DMS79 (cell line): ENCODE measurements around the gene CHRNA3.

ENCODE experiments used
- DNase-seq: peaks from one replicate; lab custom pipeline; 2025; lab: John Stamatoyannopoulos, UW

Gene CHRNA3

DNA sequence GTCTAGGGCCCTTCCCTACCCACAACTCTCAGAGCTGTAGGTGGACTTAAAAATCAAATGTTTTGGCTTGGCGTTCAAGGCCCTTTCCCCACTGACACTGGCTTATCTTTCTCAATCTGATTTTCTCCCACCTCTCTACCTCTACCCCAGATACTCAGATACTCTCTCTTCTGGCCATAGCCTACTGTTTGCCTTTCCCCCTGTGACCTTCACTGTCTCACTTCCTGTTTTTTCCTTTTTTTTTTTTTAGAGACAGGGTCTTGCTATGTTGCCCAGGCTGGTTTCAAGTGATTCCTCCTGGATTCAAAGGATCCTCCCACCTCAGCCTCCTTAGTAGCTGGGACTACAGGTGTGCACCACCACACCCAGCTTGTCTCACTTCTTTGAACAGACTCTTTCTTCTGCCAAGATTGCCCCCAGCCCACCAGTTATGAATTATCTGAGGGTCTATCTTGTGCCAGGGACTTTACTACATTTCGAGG is 15.6 kb upstream of the CHRNA3 start:
- no peak for DNase-seq

DNA sequence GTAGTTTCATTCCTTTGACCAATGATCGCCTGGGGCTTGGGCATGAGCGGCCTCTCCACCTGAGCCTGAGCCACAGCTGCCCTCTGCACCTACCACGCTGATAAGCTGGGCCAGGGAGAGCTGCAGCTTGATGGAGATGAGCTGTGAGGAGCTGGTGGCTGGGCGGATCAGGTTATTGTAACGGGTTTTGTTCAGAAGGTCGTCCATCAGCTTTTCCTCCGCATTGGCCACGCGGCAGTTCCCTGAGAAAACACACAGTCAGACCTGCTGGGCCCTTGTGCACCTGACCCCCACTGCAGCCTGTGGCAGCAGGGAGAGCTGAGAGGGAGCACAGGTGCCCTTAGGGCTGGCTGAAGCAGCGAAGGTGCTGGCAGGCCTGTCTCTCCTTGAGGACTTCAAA is 14.6 kb upstream of the CHRNA3 start:
- DNase-seq = no peak

DNA sequence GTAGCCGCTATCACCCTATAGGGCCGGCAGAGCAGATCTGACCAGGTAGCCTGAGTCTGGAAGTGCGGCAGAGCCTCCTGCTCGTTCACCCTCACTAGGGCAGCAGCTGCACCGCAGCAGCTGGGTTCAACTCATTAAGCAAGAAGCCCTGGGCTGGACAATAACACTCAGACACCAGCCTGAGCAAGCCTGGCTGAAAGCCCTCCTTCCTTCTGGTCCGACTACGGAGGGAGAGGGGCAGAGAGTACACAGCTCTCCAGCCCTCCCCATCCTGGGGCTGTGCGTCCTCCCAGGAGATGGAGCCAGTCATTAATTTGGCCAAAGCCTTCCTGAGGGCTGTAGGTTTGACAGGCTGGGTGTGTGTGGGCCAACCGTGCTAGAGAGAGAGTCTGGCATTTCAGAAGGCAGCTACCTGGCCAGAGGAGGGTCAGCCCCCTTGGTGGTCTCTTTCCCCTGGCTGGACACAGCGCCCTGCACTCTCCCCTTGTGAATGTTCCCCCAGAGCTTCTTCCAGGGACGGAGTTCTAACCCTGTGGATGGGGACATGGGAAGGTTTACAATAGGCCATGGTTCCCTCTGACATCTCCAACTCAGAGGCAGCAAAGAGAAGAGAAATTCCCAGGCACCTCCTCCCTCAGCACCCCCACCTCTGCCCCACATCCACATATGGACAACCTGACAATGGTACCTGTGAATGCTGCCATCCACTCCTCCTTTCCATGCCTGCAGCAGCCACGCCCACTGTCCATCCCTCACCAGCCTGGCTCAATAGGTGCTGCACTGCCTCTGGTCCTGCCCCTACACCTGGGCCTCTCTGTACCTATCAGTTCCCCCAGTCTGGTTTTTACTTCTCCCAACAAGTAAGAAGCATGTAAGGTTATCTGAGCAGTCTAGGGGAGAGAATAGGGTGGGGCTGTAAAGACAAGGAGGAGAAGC is 13.7 kb upstream of the CHRNA3 start:
- no peak for DNase-seq

DNA sequence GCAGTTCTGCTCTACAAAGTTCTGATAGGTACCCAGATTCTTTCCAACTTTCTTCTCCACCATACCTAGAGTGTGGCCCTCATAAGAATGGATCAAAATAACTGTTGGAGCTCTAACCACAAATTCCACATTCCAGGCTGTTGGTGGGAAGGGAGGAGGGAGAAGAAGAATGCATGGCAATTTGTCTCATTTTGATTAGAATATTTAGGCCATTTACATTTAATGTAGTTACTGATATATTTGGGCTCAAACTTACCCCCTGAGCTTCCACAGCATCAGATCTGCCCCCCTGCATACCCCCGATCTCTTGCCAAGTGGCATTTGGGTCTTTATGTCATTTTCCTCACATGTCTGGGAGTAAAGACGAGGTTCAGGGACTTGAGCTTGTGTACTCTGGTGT is 12.6 kb upstream of the CHRNA3 start:
- DNase-seq = no peak

DNA sequence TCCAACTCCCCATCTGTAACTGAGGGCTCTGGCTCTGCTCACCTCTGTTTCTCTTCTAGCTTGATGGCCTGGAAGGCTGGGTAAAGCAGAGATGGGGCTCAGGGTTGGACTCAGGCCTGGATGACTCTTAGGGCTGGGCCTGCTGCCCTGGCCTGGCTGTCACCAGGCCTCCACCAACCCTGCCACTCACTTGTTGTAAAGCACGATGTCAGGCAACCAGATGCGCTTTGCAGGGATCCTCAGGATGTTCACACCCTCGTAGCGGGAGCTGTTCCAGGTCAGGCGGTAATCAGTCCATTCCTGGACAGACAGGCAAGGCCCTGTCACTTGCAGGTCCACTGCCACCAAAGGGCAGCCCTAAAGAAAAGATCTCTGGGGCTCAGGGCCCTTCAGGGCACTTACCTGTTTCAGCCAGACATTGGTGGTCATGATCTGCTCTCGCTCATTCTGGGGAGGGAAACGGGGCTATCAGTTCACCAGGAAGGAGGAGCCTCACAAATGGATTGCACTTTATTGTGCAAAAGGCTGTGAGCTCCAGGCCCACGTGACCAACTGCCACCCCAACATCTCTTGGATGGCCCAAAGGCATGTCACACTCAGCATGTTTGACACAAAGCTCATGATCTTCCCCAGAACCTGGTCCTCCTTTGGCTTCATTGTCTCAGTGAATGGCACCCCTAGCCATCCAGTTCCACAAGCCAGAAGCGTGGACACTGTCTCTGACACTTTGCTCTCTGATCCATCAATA is 10.3 kb upstream of the CHRNA3 start:
- no peak for DNase-seq

DNA sequence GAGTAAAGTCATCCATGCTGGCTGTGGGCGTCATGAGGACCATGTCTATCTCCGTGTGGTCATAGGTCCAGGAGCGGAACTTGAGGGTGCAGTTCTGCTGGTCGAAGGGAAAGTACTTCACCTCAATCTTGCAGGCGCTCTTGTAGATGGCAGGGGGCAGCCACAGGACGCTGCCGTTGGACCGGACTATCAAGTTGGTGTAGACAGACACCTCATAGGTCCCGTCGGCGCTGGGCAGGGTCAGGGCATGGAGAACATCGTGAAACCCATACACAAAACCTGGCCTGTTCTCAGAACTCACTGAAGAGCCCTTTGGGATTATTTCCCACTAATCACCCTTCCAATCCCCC is 8.9 kb upstream of the CHRNA3 start:
- DNase-seq = no peak

DNA sequence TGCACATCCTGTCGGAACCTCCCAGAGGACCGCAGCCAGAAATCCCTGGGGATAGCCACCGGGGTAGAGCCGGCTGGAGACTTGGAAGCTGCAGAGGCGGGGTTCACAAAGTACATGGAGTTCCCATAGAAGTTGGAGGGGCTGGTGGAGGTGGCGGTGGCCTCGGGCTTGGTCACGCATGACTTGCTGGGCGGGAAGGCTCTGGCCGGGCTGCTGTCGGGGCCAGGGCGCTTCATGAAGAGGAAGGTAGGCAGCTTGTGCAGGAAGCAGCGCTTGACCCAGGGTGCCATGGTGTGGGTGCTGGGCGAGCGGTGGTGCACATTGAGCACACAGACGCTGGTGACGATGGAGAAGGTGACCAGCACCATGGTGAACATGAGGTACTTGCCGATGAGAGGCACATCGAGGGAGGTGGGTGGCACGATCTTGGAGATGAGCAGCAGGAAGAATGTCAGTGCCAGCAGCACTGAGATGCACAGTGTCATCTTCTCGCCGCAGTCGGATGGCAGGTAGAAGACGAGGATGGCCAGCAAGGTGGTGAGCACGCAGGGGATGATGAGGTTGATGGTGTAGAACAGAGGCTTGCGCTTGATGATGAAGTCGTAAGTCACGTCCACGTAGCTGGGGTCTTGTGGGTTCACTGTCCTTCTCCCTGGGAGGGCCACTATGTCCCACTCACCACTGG is 8.4 kb upstream of the CHRNA3 start:
- no peak for DNase-seq

DNA sequence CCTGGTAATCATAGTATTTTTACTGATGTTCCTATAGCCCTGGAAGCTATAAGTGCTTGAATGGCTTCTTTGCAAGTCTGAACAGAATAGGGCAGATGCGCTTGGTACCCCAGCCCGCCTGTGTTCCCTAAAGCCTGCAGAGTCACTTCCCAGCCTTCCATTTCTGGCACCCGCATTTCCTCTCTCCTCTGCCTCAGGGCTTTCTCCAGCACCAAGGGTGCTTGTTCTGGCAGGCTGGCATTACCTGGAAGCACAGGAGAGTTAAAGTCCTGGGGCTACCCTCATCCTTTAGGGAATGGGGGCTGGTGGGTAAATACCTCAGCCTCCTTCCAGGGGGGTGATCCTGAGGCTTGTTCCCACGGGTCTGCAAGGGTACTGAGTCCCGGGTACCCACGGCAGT is 7.4 kb upstream of the CHRNA3 start:
- no peak for DNase-seq

DNA sequence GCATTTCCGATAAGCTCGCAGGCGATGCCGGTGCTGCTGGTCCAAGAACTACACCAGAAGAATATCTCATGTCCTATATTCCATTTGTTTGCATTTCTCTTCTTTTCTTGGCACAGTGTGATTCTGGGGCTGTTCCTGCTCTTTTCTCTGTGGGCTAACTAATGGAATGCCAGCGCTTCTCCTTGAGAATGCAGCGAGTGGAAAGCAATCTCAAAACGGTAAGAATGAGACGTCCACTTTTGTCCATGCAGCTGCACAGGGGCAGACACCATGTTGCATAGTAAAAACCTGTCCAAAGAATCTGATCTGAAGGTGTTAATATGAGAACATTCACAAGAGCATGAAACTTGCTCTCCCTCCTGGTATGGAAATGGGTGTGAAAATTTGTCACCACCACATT is 6.6 kb upstream of the CHRNA3 start:
- no peak for DNase-seq

DNA sequence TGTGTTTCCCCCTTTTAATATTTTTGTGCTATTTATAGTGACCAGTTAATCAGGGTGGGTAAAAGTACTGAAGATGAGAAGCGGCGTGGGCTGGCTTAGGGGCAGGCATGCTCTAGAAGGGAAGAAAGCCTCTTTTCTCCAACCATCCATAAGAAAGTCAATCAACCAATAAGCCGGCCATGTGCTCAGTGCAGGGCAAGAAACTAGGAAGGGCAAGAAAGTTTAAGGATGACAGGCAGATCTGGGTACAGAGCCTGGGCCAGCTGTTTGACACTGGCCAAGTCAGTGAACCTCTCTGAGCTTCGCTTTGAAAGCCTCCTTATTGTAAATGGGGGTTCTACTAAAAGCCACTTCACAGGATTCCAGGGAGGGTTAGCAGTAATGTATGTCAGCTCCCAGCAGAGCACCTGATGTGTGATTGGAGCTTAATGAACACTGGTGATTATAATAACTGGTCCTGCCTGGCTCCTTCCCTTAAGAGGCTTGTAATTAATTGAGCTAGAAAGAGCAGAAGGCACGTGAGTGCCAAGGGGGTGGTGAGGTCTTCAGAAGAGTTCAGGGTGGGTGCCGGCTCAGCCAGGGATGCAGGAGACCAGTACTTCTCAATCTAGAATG is 5.7 kb upstream of the CHRNA3 start:
- no peak for DNase-seq

DNA sequence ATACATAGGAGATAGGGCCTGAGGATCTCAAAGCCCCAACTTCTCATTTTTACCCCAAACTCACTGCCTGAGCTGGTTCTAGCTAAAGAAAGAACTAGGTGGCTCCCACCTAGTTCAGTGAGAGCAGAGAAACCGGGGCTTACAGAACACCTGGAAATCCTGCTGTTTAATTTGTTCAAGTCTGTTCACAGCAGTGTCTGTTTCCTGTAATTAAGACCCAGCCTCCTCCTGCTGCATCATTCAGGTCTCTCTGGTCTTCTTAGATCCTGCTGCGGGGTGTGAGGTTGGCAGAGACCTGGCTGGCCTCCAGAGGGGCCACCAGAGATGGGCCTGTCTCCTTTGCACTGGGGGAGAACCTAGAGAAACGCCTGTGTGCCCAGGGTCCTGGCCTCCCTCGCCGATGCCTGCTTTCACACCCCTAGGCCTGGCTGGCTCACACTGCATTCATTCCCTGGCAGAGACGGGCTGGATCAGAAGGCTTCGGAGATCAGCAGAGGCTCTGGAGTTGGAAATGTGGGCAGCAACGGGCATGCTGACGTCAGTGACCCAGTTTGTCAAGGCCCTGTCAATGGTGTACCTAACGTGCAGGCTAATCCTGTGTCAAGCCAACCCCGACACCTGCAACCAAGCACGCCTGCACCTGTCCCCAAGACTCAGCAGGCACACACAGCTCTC is 4.9 kb upstream of the CHRNA3 start:
- DNase-seq = peak; percentile 32

DNA sequence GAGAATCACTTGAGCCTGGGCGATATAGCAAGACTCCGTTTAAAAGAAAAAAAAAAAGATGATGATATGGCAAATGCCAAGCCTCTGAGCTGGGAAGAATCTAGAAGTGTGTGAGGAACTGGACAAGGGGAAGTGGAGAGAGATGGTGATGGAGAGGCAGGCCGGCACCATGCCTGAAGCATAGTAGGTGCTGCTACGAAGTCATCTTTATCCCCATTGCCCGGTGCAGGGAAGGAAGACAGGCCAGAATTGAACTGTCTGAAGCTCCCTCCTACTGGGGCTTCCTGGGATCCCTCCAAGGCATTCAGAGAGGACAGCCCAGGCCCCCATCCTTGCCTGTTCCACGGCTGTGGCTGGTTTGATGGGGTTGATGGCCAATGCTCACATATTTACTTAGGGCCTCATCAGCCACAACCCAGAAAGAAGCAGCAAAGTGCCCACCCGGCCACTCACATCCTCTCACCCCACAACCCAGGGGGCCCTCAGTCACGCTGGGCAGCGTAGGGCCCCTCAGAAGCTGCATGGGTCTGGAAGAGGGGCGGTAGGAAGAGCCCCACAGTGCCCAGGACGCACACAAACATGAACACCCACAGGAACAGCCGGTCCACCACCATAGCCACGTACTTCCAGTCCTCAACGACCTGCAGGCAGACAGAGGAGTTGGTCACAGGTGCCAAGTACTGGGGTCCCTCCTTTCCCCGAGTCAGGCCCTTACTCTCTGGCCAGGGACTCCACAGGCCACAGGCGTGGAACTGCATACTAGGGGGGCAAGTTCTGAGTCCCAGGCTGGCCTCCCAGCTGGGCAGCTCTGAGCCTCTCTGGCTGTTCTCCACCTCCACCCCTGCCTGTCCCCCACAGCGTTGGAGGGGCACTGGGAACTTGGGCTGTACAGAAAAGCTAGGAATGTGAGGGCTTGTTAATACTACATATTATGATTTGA is 4.1 kb upstream of the CHRNA3 start:
- no peak for DNase-seq

DNA sequence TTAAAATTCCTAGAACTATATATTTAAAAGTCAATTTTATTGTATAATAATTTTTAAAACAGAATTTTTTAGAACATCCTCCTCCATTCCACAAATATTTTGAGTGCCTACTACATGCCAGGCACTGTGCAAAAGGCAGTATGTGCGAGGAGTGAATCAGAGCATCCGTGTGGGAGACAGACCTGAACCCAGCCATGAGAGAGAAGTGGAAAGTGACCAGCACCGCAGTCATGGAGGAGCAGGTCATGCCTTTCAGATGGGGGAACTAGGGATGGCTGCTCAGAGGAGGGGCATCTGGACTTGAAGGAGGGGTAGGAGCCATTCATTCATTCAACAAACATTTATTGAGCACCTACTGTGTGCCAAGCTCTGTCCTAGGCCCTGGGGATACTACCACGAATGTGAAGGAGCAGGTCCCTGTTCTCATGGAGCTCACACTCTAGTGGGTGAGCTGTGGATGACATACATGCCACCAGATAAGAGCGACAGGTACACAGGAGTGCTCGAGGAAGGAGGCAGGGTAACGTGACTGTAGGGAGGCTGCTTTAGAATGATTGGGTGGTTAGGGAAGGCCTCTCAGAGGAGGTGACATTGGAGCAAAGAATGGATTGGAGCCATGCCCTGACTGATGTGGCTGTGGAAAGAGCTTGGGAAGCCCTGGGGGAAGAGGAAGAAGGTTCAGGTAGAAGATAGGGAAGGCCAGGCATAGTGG is 3.1 kb upstream of the CHRNA3 start:
- DNase-seq = no peak

DNA sequence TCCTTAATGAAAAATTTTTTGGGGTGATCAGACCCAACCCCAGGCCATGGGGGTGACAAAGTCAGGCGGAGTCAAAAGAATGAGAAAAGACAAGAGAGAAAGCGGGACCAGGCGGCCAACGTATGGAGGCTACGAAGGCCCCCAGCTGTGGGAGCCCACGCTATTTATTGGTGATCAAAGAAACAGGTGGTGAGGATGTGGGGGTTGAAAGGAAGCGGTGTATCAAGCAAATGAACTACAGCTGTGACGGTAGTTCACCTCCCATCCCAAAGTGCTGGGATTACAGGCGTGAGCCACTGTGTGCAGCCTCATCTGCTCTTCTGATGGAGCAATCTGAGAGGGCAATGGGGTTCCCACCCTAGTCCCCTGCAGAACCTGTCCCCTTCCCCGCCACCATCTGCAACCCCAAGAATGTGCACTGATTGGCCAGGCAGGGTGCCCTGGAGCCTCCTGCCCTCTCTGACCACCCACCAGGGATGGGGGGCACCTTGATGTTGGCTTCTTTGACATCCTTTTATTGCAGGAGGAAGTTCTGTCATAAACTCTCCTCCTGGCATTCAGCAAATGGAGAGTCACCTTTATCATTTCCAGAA is 1.1 kb upstream of the CHRNA3 start:
- no peak for DNase-seq

DNA sequence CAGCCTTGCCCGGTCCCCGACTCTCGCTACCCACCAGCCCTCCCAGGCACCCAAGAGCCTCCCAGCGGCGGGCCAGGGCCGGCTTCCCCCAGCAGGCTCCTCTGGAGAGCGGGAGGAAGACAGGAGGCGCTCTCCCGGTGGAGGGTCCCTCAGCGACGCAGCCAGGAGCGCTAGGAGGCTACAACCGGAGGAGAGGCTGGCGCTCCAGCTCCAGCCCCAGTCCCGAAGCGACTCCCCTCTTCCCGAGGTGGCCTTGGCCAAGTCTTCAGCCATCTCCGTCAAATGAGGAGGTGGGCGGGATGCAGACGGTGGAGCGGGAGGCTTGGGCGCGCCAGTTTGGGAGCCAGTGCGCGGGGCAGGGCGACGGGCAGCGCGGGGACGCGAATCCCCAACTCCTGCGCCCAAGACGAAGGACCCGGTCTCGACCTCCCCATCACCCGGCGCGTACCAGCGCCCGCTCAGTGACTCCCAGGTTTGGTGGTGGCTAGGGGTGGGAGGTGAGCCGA is 722 bp downstream of the CHRNA3 start:
- DNase-seq = no peak

DNA sequence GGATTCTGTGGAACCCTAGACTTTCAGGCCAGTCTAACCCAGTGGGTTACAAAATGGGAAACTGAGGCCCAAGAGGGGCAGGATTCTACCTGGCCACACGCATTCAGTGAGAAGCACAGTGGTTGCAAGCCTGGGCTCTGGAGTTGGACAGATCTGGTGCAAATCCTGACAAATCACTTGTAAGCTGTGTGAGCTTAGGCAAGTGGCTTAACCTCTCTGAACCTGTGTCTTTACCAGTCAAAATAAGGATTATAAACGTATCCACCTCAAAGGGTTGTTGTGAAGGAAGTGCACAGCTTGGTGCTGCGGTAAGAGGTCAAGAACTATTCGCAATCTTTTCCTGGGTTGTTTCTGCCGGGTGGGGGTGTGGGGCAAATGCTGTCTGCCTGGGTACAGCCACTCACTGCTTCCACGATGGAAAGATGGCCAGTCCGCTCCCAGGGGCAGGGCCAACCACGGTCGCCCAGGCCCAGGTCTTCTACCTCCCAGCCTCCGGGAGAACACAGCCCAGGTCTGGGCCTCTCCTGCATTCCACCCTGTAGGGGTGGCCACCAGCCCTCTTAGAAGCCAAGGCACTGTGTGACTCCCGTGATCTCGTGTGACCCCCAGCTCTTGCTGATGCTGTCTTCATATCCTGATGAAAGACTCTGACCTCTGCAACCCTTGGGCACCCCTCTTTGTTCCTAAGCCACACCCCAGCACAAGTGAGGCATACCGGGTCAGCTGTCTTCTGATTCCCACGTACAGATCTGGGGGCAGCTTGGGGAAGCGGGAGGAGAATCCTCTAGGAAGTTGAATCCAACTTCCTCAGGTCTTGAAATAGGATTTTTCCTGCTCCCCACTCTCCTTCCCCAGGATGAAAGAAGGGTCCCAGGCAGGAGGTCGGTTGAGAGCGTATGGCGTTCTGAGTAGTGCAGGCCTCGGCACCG is 1.5 kb downstream of the CHRNA3 start:
- DNase-seq = no peak

DNA sequence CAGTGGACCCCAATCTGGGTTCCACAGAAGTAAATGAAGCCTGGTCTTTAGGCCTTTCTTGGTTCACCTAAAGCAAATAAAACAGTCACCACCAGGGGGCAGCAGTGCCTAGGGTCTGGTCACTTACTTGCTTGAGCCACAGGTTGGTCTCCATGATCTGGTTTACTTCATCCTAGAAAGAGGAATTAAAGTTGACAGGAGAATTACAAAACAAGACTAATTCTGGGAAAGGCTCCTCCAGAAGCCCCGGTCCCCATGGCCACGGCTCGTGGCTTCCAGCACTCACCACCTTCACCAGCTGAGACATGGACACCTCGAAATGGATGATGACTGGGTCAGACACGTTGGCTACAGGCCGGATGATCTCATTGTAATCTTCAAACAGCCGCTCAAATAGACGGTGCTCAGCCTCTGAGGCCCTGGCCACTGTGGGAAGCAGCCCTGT is 2.3 kb downstream of the CHRNA3 start:
- peak; percentile 30 for DNase-seq

DNA sequence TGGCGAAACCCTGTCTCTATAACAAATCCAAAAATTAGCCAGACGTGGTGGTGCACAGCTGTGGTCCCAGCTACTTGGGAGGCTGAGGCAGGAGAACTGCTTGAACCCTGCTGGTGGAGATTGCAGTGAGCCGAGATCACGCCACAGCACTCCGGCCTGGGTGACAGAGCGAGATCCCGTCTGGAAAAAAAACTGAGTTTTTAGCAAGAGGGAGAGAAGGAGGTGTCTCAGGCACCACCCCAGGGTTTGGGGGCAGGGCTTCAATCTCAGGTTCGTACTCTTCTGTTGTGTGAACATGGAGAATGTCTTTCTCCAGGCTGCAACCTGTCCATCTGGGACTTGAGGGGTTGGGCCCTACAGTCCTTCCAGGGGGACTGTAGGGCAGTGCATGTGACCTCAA is 2.7 kb downstream of the CHRNA3 start:
- DNase-seq = no peak
